Nucleus accumbens (tissue), 56 donors: ENCODE results near the gene AP3B1.
A peak's percentile ranks its signal among the peaks of the same experiment; 100 is the strongest.
"Not testable (repeated sequence)": the region's sequence is repeated elsewhere in the genome, so short reads cannot be mapped to it uniquely, and the experiment has no call there.

Experiments used
- DNase-seq, 56 donors: peaks; one replicate each; lab custom pipeline; 2025; lab: John Stamatoyannopoulos, UW

The AP3B1 gene

DNA sequence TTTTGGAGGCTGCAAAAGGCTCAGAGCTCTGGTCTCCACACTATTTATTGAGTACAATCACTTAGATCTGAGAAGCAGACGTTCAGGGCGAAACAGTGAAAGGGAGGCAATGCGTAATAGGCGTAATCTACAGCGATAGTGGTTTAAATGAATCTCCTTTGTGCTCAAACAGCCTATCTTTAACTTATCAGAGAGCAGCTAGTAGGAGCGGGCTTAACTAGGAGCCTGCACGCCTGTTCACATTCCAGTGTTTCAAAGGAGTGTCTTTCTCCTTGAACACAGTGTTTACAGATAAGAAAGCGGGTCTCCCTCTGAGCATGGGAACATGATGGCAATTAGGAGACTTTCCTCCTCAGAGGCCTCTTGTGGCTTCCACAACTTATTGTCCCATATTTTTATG is 49.4 kb downstream of the AP3B1 start:
- DNase-seq, result no peak

DNA sequence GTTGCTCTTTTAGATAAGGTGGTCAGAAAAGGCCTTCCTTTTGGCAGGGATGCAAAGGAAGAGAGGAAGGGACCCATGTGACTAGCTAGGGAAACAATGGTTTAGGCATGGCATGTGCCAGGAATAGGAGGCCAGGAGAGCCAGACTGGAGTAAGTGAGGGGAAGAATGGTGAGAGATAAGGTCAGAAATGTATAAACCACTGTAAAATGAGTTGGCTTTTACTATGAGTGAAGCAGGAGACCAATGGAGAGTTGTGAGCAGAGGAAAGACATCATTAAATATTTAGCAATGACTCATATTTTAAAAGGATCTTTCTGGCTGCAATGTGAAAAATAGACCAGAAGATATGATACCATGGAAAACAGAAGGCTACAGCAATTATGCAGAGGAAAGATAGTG is 50.9 kb downstream of the AP3B1 start:
- DNase-seq, result no peak

DNA sequence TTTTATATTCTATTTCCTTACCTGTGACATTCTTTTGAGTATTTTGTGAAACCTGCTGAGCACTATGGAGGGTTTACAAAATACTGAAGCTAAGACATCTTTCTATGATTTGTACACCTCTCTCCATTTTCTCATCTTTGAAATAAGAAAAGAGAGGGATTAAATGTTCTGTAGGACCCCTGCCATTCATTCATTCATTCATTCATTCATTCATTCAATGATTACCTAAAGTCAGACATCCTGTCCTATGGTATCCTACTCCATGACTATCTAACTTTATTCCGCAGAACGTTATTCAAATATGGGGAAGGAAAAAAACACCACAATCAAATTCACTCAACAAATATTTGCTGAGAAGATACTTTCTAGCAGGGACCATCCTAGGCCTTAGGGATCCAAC is 51.4 kb downstream of the AP3B1 start:
- no peak for DNase-seq

DNA sequence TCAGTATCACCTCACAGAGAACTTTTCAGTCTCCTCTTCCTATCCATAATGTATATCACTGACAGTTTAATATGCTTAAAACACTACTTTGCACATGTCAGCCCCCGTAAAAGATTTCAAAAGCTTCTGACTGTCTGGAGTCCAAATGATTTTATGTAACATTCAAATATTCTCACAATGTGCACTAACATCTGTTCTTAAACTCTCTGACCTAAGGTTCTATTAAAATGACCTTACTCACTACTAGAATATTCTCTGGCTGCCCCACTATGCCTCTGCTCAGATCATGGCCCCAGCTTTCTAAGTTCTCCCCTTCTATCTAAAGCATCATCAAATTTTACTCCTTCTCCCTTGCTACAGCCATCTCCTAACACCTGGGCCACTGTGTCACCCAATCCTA is 52.5 kb downstream of the AP3B1 start:
- no peak for DNase-seq

DNA sequence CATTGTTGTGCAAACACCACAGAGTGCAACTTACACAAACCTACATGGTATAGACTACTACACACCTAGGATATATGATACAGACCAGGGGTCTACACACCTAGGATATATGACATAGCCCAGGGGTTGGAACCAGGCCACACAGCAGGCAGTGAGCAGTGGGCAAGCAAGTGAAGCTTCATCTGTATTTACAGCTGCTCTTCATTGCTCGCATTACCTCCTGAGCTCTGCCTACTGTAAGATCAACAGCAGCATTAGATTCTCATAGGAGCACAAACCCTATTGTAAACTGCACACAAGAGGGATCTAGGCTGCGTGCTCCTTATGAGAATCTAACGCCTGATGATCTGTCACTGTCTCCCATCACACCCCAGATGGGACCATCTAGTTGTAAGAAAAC is 56.6 kb downstream of the AP3B1 start:
- no peak for DNase-seq

DNA sequence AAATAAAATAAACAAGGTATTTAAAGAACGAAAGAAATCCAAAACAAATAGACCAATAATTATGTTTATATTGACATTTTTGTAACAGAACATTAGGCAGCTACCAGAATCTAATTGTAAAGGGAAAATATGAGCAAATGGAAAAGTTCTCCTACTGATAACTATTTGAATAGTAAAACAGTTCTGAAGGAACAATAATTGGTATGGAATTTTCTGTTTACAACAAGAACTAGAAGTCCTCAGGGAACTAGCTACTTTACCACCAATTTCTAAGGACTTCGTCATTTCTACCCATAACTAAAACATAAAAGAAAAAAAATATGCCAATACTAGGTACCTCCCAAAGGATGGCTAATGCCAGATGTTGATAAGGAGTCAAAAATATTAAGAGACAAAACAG is 58.5 kb downstream of the AP3B1 start:
- no peak for DNase-seq

DNA sequence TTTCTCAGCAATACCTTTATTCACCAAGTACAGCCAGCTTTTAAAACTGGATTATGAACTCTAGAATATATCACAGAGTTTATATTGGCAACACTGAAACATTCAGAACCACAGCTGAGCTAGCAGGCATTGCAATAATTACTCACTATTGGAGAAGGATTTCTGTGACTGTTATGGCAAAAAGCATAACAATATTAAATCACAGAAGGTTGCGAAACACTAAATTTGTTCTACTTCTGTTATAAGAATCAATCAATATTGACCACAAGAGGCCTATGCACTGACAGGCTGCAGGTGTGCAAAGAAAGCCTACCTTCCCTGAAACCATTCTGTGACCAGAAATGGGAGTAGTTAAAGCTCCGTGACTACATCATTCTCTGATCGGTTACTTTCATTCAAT is 59.2 kb downstream of the AP3B1 start:
- no peak for DNase-seq

DNA sequence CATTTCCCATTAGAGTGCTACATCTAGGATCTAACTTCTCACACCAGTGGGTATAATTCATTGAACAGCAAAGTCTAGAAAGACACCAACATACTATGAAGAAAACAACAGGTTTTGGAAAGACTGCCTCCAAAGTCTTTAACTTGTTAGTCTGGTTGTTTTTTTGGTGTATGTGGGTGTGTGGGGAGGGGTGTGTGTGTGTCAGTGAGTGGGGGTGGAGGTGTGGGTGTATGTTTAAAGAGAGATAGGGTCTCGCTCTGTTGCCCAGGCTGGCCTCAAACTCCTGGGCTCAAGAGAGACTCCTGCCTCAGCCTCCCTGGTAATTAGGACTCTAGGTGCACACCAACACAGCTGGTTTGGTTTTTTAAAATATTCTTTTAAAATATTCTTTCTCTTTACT is 59.7 kb downstream of the AP3B1 start:
- no peak for DNase-seq

DNA sequence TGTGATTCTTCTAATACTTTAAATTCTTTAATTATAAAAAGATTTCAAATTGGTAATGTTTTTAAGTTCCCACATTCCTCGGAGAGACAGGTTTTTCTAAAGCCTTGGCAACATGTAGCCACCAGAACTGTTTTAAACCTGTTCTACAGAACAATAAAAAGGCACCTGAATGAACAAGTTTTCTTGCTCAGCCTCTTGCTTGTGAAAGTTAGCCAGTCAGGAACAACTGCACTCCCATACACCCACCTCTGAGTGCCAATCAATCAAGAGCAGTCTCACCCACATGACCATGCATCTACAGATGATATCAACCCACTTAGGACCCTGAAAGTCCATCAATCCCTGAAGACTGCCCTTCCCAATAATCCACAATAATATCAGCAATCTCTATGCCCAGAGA is 62.3 kb downstream of the AP3B1 start:
- no peak for DNase-seq

DNA sequence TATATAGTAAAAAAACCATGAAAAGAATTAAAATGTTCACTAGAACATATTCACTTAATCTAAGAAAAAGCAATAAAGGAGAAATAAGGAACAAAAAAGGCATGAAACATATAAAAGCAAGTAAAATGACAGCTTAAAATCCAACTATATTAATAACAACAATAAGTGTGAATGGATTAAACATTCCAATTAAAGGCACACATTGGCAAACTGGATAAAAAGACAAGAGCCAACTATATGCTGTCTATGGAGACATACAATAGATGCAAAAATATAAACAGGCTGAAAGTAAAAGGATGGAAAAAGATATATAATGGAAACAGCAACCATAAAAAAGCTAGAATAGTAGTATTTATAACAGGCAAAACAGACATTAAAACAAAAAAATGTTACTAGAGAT is 70.1 kb downstream of the AP3B1 start:
- DNase-seq, result no peak

DNA sequence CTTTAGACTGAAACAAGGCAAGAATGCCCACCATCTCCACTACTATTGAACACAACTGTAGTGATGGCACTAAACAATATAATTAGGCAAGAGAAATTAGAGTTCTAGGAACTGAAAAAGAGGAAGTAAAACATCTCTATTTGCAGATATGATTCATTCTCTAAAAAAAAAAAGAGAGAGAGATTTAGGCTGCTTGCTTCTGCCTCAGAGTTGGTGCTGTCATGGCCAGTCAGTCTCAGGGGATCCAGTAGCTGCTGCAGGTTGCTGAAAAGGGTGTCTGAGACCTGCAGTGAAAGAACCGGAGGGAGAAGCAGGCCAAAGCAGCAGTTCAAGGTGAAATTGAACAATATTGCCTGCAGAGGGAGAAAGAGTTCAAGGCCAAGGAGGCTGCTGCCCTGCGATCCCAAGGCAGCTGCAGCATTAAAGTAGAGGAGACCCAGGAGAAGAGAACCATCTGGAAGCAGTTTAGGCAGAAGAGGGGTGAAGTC is 72.5 kb downstream of the AP3B1 start:
- no peak for DNase-seq

DNA sequence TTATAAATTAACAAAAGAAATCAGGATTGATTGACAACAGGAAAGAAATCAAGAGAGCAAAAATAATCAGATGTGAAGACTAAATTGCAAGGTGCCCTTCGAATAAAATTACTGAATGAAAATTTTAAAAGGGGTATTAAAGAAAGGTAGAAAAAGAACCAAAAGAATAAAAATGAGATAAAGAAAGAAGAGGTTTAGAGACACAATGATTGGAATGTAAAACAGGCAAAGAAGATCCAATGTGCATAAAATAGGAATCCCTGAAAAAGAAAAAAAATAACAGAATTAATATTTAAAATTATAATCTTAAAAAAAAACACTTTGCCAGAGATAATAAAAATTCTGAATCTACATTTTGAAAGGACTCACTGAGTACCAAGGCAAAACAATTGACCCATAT is 73.0 kb downstream of the AP3B1 start:
- no peak for DNase-seq

DNA sequence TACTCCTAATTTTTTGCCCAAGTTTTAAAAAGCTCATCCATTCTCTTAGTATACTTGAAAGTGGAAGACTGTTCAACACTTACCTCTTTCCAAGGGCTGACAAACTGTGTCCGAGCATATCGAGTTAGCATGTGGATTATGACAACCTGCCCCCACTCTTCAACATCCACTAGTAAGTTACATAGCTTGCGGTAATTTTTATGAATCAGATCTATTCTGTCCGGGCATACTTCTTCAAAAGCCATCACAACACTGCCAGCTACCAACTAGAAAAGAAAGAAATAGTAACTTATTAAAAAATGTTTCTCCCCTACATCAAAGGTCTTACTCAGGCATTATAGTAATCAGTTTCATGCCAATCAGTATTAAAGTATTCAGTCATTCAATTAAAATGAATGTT is 78.5 kb downstream of the AP3B1 start:
- DNase-seq, result no peak

DNA sequence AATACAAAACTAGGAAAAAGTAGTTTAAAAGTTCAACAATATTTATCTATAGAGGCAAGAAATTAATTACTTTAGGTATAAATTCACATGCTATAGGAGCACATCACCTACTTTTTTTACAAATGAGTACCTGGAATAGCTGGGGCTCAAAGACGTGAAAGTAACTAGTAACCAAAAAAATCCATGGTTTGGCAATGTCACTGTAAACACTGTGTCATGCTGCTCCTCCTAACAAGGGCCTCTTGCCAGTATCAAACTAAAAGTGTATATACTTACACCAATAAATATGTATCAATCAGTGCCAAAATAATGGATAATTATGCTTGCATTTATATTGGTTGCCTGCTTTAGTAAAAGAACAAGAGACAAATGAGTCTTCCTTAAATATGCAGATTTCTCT is 78.9 kb downstream of the AP3B1 start:
- DNase-seq, result no peak

DNA sequence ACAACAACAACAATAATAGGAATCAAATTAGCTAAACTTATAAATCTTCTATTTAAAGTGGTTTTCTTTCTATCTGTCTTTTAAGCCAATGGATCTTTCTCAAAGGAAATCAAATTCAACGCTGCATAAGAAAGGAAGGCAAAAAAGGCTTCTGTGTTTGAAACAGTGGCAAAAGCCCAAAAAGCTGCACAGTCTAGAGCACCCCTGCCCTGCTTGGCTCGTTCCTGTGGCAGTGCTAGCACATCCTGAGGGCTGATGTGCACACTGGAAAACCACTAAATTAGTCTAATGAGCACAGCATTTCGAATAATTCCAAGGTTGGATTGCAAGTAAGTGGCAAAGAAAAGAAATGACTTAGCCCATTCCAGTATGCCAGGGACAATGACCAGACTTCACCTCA is 80.7 kb downstream of the AP3B1 start:
- DNase-seq, result peak in 34 of 56 donors; percentile 0 to 41 (median 4)

DNA sequence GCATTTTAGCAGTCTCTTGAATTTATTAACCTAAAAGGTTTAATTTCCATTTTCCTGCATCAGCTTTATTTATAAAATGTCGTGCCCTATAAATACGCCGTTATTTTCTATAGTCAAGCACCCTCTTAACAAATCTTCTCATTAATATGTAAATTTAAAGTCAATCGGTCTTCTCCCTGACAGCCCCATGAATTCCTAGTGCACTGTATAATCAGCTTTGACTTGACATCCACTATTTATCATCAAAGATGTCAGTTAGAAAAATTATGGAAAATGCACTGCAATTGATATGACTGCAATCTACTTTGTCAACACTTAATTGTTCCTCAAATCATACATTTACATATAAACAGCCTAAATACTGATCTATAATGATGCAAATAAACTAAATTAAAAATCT is 83.4 kb downstream of the AP3B1 start:
- no peak for DNase-seq

DNA sequence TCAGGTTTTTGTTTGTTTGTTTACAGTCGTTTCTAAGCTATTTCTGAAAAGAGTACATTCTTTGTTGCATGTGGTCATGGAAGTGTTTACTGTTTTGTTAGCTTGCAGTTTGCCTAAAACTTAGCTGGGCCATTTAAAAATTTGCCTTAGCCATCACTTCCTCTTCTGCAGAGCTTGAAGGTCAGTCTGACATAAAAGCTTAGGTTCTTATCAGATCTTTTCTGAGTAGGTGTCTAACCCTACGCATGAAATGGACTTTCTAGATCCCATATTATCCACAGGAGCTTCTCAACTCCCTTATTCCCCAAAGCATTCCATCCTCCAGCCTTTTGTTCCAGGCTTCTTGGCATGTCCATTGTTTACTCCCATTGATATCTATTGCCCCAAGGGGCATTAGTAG is 90.3 kb downstream of the AP3B1 start:
- DNase-seq, result no peak

DNA sequence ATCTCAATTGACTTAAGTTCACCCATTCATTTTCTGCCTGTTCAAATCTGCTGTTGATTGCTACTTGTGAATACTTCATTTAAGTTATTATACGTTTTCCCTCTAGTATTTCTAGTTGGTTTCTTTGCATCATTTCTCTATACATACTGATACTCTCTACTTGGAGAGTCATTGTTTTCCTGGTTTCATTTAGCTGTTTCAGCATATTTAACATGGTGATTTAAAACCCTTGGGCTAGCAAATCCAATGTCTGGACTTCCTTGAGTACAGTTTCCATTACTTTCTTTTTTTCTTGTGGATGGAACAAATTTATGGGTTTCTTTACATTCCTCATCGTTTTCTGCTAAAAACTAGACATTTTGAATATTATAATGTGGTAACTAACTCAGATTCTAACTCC is 90.7 kb downstream of the AP3B1 start:
- no peak for DNase-seq

DNA sequence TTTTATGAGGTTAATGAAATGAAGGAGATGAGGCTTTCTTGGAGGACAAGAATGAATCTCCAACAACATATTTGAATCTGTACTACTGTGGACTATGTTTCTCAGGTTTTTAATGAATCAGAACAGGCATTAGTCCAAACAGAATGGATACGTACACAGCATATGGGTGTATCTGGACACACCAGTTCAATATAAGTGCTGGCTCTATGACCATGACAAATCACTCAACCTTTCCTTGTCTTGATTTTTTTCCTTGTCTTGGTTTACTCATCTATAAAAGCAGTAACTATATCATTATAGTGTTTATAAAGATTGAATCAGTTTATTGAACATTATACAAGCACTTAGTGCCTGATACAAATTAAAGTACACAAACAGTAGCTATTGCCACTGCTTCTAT is 104.1 kb downstream of the AP3B1 start:
- no peak for DNase-seq

DNA sequence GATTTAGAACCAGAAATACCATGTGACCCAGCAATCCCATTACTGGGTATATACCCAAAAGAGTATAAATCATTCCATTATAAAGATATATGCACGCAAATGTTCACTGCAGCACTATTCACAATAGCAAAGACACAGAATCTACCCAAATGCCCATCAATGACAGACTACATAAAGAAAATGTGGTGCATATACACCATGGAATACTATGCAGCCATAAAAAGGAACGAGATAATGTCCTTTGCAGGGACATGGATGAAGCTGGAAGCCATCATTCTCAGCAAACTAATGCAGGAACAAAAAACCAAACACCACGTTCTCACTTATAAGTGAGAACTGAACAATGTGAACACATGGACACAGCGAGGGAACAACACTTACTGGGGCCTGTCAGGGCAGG is 105.8 kb downstream of the AP3B1 start:
- not testable (repeated sequence) for DNase-seq

DNA sequence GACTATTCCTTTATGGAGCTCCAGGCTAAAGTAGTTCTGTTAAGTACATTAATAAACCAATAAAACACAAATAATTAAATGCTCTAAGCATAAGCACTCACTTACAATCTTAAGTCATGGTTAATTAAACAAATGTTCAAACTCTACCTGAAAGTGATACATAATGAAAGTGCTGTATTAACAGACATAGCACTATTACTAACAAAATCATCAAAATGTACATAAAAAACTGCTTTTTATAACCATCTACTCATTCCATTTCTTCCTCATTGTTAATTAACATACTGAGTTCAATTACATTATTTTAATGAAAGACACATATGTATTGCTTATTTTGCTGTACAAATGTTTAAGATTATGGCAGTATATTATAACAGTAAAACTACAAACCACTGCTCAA is 107.3 kb downstream of the AP3B1 start:
- no peak for DNase-seq

DNA sequence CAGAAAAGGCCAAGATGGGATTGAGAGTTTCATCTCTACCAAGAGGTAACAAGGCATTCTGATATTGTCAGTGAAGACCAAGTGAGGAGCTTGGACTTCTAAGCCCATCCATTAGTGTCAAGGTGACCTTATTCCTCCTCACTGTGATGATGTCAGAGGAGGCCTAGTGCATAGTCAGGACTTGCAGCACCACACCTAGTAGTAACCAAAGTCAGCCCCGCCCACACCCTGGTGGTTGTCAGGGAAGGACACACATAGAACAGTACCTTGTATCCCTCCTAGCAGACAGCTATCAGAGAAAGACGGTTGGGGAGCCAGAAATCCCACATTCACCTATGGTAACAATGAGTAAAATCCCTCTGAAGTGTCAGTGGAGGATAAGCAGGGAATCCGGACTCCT is 111.7 kb downstream of the AP3B1 start:
- DNase-seq, result no peak

DNA sequence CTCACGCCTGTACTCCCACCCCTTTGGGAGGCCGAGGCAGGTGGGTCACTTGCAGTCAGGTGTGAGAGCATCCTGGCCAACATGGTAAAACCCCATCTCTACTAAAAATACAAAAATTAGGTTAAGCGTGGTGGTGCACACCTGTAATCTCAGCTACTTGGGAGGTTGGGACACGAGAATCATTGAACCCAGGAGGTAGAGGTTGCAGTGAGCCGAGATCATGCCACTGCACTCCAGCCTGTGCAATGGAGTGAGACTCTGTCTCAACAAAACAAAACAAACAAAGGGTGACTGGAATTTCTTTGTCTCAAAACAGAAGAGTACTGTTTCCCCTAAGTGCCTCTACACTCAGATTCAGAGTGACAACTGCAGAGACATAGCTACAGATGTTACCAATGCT is 116.1 kb downstream of the AP3B1 start:
- no peak for DNase-seq

DNA sequence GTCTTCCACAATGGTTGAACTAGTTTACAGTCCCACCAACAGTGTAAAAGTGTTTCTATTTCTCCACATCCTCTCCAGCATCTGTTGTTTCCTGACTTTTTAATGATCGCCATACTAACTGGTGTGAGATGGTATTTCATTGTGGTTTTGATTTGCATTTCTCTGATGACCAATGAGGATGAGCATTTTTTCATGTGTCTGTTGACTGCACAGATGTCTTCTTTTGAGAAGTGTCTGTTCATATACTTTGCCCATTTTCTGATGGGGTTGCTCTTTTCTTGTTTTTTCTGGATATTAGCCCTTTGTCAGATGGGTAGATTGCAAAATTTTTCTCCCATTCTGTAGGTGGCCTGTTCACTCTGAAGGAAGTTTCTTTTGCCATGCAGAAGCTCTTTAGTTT is 124.2 kb downstream of the AP3B1 start:
- DNase-seq, result not testable (repeated sequence)
